ENCODE results near the gene LPAR5.

The LPAR5 gene

GRCh38 chr12:6653987-6654386, 18.2 kb upstream of the LPAR5 start:
- no peaks in the 10 kb centered on the region for H3F3A ChIP-seq (ENCODE audit: low read depth)
- H2AFZ ChIP-seq (ENCODE audit: low read length) = no peak overlapping the region
- H3K79me2 ChIP-seq (ENCODE audit: insufficient read depth, low read length) = no peaks in the 10 kb centered on the region
- H4K20me1 ChIP-seq (ENCODE audit: insufficient read depth, low read length, poor library complexity, severe bottlenecking) = no peaks in the 10 kb centered on the region
- no peaks in the 10 kb centered on the region for H3K27me3 ChIP-seq (ENCODE audit: insufficient read depth, low read length, poor library complexity, severe bottlenecking)
- no peaks in the 10 kb centered on the region for H3K9me3 ChIP-seq (ENCODE audit: insufficient read depth, low read depth, low read length)
- TF ChIP-seq EZH2phosphoT487 (IDR thresholded peaks at IDR 0.05; ENCODE audit: borderline replicate concordance) (no peak), CTCF (conservative IDR thresholded peaks at IDR 0.05; ENCODE audit: low read length) (no peak)
- H3K4me1 ChIP-seq (ENCODE audit: insufficient read depth, low read length, poor library complexity, severe bottlenecking) = no peaks in the 10 kb centered on the region
- no peak overlapping the region for H3K9ac ChIP-seq (ENCODE audit: low read depth, low read length, poor library complexity, severe bottlenecking)
- H3K4me3 ChIP-seq (ENCODE audit: low read length, poor library complexity, severe bottlenecking) = no peak overlapping the region
- no peaks in the 10 kb centered on the region for H3K9me2 ChIP-seq (replicated peaks; ENCODE audit: low read depth, low read length)
- H3K36me3 ChIP-seq (ENCODE audit: insufficient read depth, low read length) = peaks cover 21% of the 10 kb centered on the region; the same call in 1 of the 2 replicates
- H3K4me2 ChIP-seq (ENCODE audit: low read depth, low read length, poor library complexity, severe bottlenecking) = no peak overlapping the region

- Histone ChIP-seq H4K20me1 (ENCODE audit: insufficient read depth, low read length, poor library complexity, severe bottlenecking) (no peaks in the 10 kb centered on the region), H3K4me1 (ENCODE audit: insufficient read depth, low read length, poor library complexity, severe bottlenecking) (no peaks in the 10 kb centered on the region), H3K79me2 (ENCODE audit: insufficient read depth, low read length) (no peaks in the 10 kb centered on the region), H3K27me3 (ENCODE audit: insufficient read depth, low read length, poor library complexity, severe bottlenecking) (no peaks in the 10 kb centered on the region), H3K4me3 (ENCODE audit: low read length, poor library complexity, severe bottlenecking) (no peak overlapping the region), H3K9me3 (ENCODE audit: insufficient read depth, low read depth, low read length) (no peaks in the 10 kb centered on the region), H3K4me2 (ENCODE audit: low read depth, low read length, poor library complexity, severe bottlenecking) (no peak overlapping the region), H3F3A (ENCODE audit: low read depth) (no peaks in the 10 kb centered on the region), H2AFZ (ENCODE audit: low read length) (no peak overlapping the region), H3K9ac (ENCODE audit: low read depth, low read length, poor library complexity, severe bottlenecking) (no peak overlapping the region), H3K9me2 (replicated peaks; ENCODE audit: low read depth, low read length) (no peaks in the 10 kb centered on the region), H3K36me3 (ENCODE audit: insufficient read depth, low read length) (peaks cover 21% of the 10 kb centered on the region; the same call in 1 of the 2 replicates)
- TF ChIP-seq CTCF (conservative IDR thresholded peaks at IDR 0.05; ENCODE audit: low read length) (no peak), EZH2phosphoT487 (IDR thresholded peaks at IDR 0.05; ENCODE audit: borderline replicate concordance) (no peak)
Measured at GRCh38 chr12:6653342-6653741, 17.6 kb upstream of the LPAR5 start.

GRCh38 chr12:6652391-6652790, 16.6 kb upstream of the LPAR5 start:
- Histone ChIP-seq H3K9me2 (replicated peaks; ENCODE audit: low read depth, low read length) (no peaks in the 10 kb centered on the region), H3K9ac (ENCODE audit: low read depth, low read length, poor library complexity, severe bottlenecking) (no peak overlapping the region), H3K36me3 (ENCODE audit: insufficient read depth, low read length) (peaks cover 21% of the 10 kb centered on the region; the same call in 1 of the 2 replicates), H3K9me3 (ENCODE audit: insufficient read depth, low read depth, low read length) (no peaks in the 10 kb centered on the region), H3K4me3 (ENCODE audit: low read length, poor library complexity, severe bottlenecking) (no peak overlapping the region), H3K4me1 (ENCODE audit: insufficient read depth, low read length, poor library complexity, severe bottlenecking) (no peaks in the 10 kb centered on the region), H2AFZ (ENCODE audit: low read length) (no peak overlapping the region), H3K79me2 (ENCODE audit: insufficient read depth, low read length) (no peaks in the 10 kb centered on the region), H3K4me2 (ENCODE audit: low read depth, low read length, poor library complexity, severe bottlenecking) (no peak overlapping the region), H3K27me3 (ENCODE audit: insufficient read depth, low read length, poor library complexity, severe bottlenecking) (no peaks in the 10 kb centered on the region), H3F3A (ENCODE audit: low read depth) (no peaks in the 10 kb centered on the region), H4K20me1 (ENCODE audit: insufficient read depth, low read length, poor library complexity, severe bottlenecking) (no peaks in the 10 kb centered on the region)
- no peak for TF ChIP-seq CTCF (conservative IDR thresholded peaks at IDR 0.05; ENCODE audit: low read length)
- TF ChIP-seq EZH2phosphoT487 (IDR thresholded peaks at IDR 0.05; ENCODE audit: borderline replicate concordance) = no peak

Data from Loucy (cell line).